ENCODE data around the gene ALOX5. TPM values are rescaled to one million over a fixed set of nuclear protein-coding genes. Genes with fewer than 3 reads are reported as not detected.

The ALOX5 gene
- total and polyA plus RNA-seq, 2 of the 4 experiments (the other 2 are of a cell fraction): not detected

DNA sequence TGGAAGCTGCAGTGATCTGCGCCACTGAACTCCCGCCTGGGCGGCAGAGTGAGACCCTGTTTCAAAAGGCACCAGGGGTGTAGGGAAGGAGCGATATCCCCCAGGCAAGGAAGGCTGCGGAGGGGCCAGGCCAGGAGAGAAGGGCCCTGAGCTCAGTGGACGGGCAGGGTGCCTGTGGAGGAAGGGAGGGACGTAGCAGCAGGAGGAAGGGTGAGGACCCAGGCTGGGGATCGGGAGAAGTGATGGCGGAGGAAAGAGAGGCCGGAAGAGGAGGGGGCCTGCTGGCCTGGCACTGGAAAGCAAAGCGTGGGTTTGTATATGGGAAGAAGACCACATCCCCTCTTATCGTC lies 45.6 kb downstream of the ALOX5 start:
- Histone ChIP-seq H3K9me1 (ENCODE audit: insufficient read depth, low read length) (no peaks in the 10 kb centered on the region), H3K4me1 (ENCODE audit: control insufficient read depth, insufficient read depth, low read length) (peaks cover 2% of the 10 kb centered on the region; the same call in 1 of the 2 replicates), H3K27ac (ENCODE audit: insufficient read depth, low read length) (no peak overlapping the region), H3K4me2 (ENCODE audit: low read depth, low read length) (peak overlapping the region; percentile 93; the same call in 1 of the 2 replicates), H3K56ac (ENCODE audit: extremely low read depth, insufficient read depth, low read length) (no peak overlapping the region), H2AK5ac (ENCODE audit: low read depth, low read length) (no peak overlapping the region), H4K20me1 (ENCODE audit: insufficient read depth, low read length) (no peaks in the 10 kb centered on the region), H2BK5ac (ENCODE audit: low read depth, low read length, poor library complexity, severe bottlenecking) (no peak overlapping the region), H3K9ac (ENCODE audit: low read depth, low read length) (no peak overlapping the region; the same call in 1 of the 2 replicates), H3K14ac (replicated peaks; ENCODE audit: low read depth, low read length) (no peak overlapping the region), H3K79me1 (ENCODE audit: low read depth in 1 of 2, low read length in 2 of 2) (no peaks in the 10 kb centered on the region), H2AK9ac (replicated peaks; ENCODE audit: low read depth, low read length, poor library complexity) (peak overlapping the region; percentile 57), H4K91ac (ENCODE audit: insufficient read depth, low read depth, low read length) (no peak overlapping the region), H2BK15ac (ENCODE audit: low read depth, low read length) (no peak overlapping the region), H2AFZ (replicated peaks; ENCODE audit: low read length, poor library complexity) (peak overlapping the region; percentile 87), H2BK120ac (ENCODE audit: low read depth, low read length) (no peak overlapping the region), H3K23ac (ENCODE audit: low read depth, low read length) (no peak overlapping the region), H4K5ac (ENCODE audit: low read depth, low read length) (no peak overlapping the region), H3K9me3 (ENCODE audit: control insufficient read depth, insufficient read depth, low read length) (no peaks in the 10 kb centered on the region), H3K4ac (ENCODE audit: low read depth, low read length) (no peak overlapping the region), H3K4me3 (ENCODE audit: insufficient read depth, low read depth, low read length) (peak overlapping the region; percentile 47; the same call in 1 of the 2 replicates), H3K36me3 (ENCODE audit: control insufficient read depth, insufficient read depth, low read length) (no peaks in the 10 kb centered on the region), H3K27me3 (ENCODE audit: control insufficient read depth, insufficient read depth, low read length) (peaks cover 45% of the 10 kb centered on the region), H4K8ac (ENCODE audit: low read depth in 2 of 2, low read length in 2 of 2) (no peak overlapping the region), H2BK20ac (ENCODE audit: low read depth, low read length) (no peak overlapping the region), H3K18ac (ENCODE audit: low read depth, low read length) (no peak overlapping the region)
- 13% methylated on average over 6 of the region's 12 CpGs; no CpG with 5 or more reads in 1 of the 2 experiments for WGBS, 2 experiments (ENCODE audit: extremely low coverage in 2 of 2, insufficient read length in 1 of 2)
- in situ Hi-C loops (cut with MboI; ENCODE audit: low sequenced_read_pairs): no loop called here
- intact Hi-C loops (cut with micrococcal nuclease): no loop called here
- CTCF ChIA-PET: no interaction called here
- TF ChIP-seq RFX5 (IDR thresholded peaks at IDR 0.05; ENCODE audit: low read depth, low read length): no peak
- TF ChIP-seq, protein P1, sequence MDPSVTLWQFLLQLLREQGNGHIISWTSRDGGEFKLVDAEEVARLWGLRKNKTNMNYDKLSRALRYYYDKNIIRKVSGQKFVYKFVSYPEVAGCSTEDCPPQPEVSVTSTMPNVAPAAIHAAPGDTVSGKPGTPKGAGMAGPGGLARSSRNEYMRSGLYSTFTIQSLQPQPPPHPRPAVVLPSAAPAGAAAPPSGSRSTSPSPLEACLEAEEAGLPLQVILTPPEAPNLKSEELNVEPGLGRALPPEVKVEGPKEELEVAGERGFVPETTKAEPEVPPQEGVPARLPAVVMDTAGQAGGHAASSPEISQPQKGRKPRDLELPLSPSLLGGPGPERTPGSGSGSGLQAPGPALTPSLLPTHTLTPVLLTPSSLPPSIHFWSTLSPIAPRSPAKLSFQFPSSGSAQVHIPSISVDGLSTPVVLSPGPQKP (IDR thresholded peaks at IDR 0.05; ENCODE audit: borderline replicate concordance, low read depth, low read length): no peak
- TF ChIP-seq SMC3 (IDR thresholded peaks at IDR 0.05; ENCODE audit: low read depth, low read length): no peak
- TF ChIP-seq, protein P2, sequence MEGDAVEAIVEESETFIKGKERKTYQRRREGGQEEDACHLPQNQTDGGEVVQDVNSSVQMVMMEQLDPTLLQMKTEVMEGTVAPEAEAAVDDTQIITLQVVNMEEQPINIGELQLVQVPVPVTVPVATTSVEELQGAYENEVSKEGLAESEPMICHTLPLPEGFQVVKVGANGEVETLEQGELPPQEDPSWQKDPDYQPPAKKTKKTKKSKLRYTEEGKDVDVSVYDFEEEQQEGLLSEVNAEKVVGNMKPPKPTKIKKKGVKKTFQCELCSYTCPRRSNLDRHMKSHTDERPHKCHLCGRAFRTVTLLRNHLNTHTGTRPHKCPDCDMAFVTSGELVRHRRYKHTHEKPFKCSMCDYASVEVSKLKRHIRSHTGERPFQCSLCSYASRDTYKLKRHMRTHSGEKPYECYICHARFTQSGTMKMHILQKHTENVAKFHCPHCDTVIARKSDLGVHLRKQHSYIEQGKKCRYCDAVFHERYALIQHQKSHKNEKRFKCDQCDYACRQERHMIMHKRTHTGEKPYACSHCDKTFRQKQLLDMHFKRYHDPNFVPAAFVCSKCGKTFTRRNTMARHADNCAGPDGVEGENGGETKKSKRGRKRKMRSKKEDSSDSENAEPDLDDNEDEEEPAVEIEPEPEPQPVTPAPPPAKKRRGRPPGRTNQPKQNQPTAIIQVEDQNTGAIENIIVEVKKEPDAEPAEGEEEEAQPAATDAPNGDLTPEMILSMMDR (conservative IDR thresholded peaks at IDR 0.05; ENCODE audit: low read depth, low read length): no peak
- TF ChIP-seq CHD1 (IDR thresholded peaks at IDR 0.05; ENCODE audit: low read depth, low read length): no peak
- no peak for TF ChIP-seq CEBPB (IDR thresholded peaks at IDR 0.05; ENCODE audit: low read depth, low read length)
- no peak for TF ChIP-seq NFE2L2 (IDR thresholded peaks at IDR 0.05; ENCODE audit: low read depth, low read length)
- TF ChIP-seq RAD21 (IDR thresholded peaks at IDR 0.05; ENCODE audit: low read length): no peak
- TF ChIP-seq RCOR1 (IDR thresholded peaks at IDR 0.05; ENCODE audit: insufficient replicate concordance, low read length): no peak
- TF ChIP-seq FOS (IDR thresholded peaks at IDR 0.05; ENCODE audit: low read depth, low read length): no peak
- TF ChIP-seq, protein P3, sequence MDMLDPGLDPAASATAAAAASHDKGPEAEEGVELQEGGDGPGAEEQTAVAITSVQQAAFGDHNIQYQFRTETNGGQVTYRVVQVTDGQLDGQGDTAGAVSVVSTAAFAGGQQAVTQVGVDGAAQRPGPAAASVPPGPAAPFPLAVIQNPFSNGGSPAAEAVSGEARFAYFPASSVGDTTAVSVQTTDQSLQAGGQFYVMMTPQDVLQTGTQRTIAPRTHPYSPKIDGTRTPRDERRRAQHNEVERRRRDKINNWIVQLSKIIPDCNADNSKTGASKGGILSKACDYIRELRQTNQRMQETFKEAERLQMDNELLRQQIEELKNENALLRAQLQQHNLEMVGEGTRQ (IDR thresholded peaks at IDR 0.05; ENCODE audit: low read depth, low read length): no peak
- no peak for TF ChIP-seq POLR2A (IDR thresholded peaks at IDR 0.05; ENCODE audit: low read depth, low read length)
- no peak for TF ChIP-seq MAZ (IDR thresholded peaks at IDR 0.05; ENCODE audit: borderline replicate concordance, low read depth, low read length)
- no peak for TF ChIP-seq MXI1 (IDR thresholded peaks at IDR 0.05; ENCODE audit: borderline replicate concordance, low read depth, low read length)
- POLR2A ChIA-PET (ENCODE audit: unreplicated experiment): no interaction called here
- no peak for DNase-seq
- no TSS peak for BruUV-seq (replicated peaks)
- dilution Hi-C loops (cut with HindIII; ENCODE audit: low sequenced_read_pairs, unreplicated experiment): no loop called here
- ATAC-seq (ENCODE audit: low read depth): no peak; the same call in 1 of the 2 replicates

All from IMR-90 (cell line).